GM12878 (cell line): ENCODE data around the gene TACC2. TPM values are rescaled to one million over a fixed set of nuclear protein-coding genes. Genes with fewer than 3 reads are reported as not detected.

Experiments
- ATAC-seq: fragments of 200-7000 bp; cut with Tn5 transposase; 3 replicates; pipeline ENCODE4 v1.9.1; 2020; ENCODE audit warnings: mild to moderate bottlenecking, moderate library complexity
- Bru-seq: library from RNA; stranded (reverse); fragments of 400-500 nt; gene quantifications from one replicate; lab custom pipeline; 2021; lab: Mats Ljungman, UMichigan
- BruChase-seq, 2 experiments: library from RNA; stranded (reverse); fragments of 400-500 nt; gene quantifications; one replicate each; lab custom pipeline; 2021; lab: Mats Ljungman, UMichigan
- BruUV-seq: library from RNA; stranded (reverse); fragments of 400-500 nt; replicated peaks from 2 replicates; lab custom pipeline; 2021; lab: Mats Ljungman, UMichigan
- CTCF ChIA-PET: fragments of 300-600 bp; sonication (Branson Sonifier 250); formaldehyde crosslinking; extraction: SDS; loops from one replicate; lab custom pipeline; 2021; ENCODE audit warnings: inconsistent platforms; lab: Yijun Ruan, JAX
- POLR2A ChIA-PET: fragments of 350-600 bp; formaldehyde crosslinking; extraction: SDS; loops from one replicate; lab custom pipeline; 2021; ENCODE audit warnings: inconsistent platforms; lab: Charles Lee
- RAD21 ChIA-PET: fragments of 300-600 bp; sonication (Branson Sonifier 250); formaldehyde crosslinking; loops from one replicate; lab custom pipeline; 2023; ENCODE audit warnings: antibody characterized with exemption; ENCODE audit not compliant: unreplicated experiment; lab: Charles Lee
- SMC1A ChIA-PET: fragments of 300-600 bp; sonication (Branson Sonifier 250); formaldehyde crosslinking; loops from one replicate; lab custom pipeline; 2023; ENCODE audit not compliant: unreplicated experiment, uncharacterized antibody; lab: Charles Lee
- DNase-seq: peaks from one replicate; pipeline ENCODE4 v3.0.0-alpha.2; 2011; ENCODE audit warnings: low read depth, low spot score
- FAIRE-seq: peaks from 3 replicates; lab custom pipeline; 2011; peaks lifted over from hg19 to GRCh38; lab: Jason Lieb, UNC
- H2AFZ ChIP-seq: 2 replicates; pipeline ENCODE4 v1.6.0; 2011; ENCODE audit warnings: low read depth, low read length, control low read depth; ENCODE audit not compliant: control insufficient read depth
- H3K27ac ChIP-seq: 2 replicates; pipeline ENCODE4 v1.5.1; 2011; ENCODE audit warnings: control low read depth; ENCODE audit not compliant: control insufficient read depth, insufficient read depth
- H3K27me3 ChIP-seq, 2 experiments: replicated peaks in 1 of 2; 2 replicates each; pipeline versions ENCODE4 v1.6.0 to v1.6.1; 2011; ENCODE audit warnings: low read length in 1 of 2; ENCODE audit not compliant: control insufficient read depth in 2 of 2, insufficient read depth in 2 of 2
- H3K36me3 ChIP-seq, 2 experiments: 2 replicates each; pipeline ENCODE4 v1.5.1; 2011; ENCODE audit warnings: low read length in 1 of 2; ENCODE audit not compliant: control insufficient read depth in 2 of 2, insufficient read depth in 2 of 2
- H3K4me1 ChIP-seq: 2 replicates; pipeline ENCODE4 v1.6.1; 2011; ENCODE audit warnings: mild to moderate bottlenecking, low read length, moderate library complexity, mixed read lengths; ENCODE audit not compliant: control insufficient read depth, insufficient read depth
- H3K4me2 ChIP-seq: 2 replicates; pipeline ENCODE4 v1.6.0; 2011; ENCODE audit warnings: control low read depth; ENCODE audit not compliant: control insufficient read depth, insufficient read depth
- H3K4me3 ChIP-seq: fragments of 200-600 bp; sonication (generic); 2 replicates; pipeline ENCODE4 v1.5.1; 2016
- H3K79me2 ChIP-seq: 2 replicates; pipeline ENCODE4 v1.6.0; 2011; ENCODE audit warnings: low read length; ENCODE audit not compliant: control insufficient read depth, insufficient read depth
- H3K9ac ChIP-seq: 2 replicates; pipeline ENCODE4 v1.8.0; 2011; ENCODE audit warnings: low read length, control low read depth, mixed read lengths; ENCODE audit not compliant: control insufficient read depth, insufficient read depth
- H3K9me3 ChIP-seq: replicated peaks from 3 replicates; pipeline ENCODE4 v1.5.1; 2011; ENCODE audit warnings: mild to moderate bottlenecking, low read length; ENCODE audit not compliant: control insufficient read depth, insufficient read depth
- H4K20me1 ChIP-seq: 2 replicates; pipeline ENCODE4 v1.6.0; 2011; ENCODE audit not compliant: control insufficient read depth, insufficient read depth
- BCL11A ChIP-seq: IDR thresholded peaks from 2 replicates; pipeline ENCODE4 v1.6.1; 2011; ENCODE audit warnings: low read depth, low read length
- CTCF ChIP-seq, 3 experiments: IDR thresholded peaks in 2 of 3; conservative IDR thresholded peaks in 1 of 3; 2 replicates each; pipeline ENCODE4 v1.5.1; 2011; ENCODE audit warnings: low read depth in 3 of 3, low read length in 3 of 3, mild to moderate bottlenecking in 3 of 3, control low read depth in 2 of 3, moderate library complexity in 2 of 3, inconsistent platforms in 1 of 3, mixed read lengths in 1 of 3; ENCODE audit not compliant: control insufficient read depth in 2 of 3, insufficient read depth in 1 of 3; ENCODE audit errors: extremely low read depth in 1 of 3
- KAT2A ChIP-seq: conservative IDR thresholded peaks from 2 replicates; pipeline ENCODE4 v1.6.1; 2011; ENCODE audit warnings: low read depth, low read length; ENCODE audit not compliant: control insufficient read depth
- WGBS: methylation state at CpG from one replicate; pipeline ENCODE4 v1.1.6; 2016; ENCODE audit warnings: low lambda C conversion rate; ENCODE audit not compliant: insufficient replicate concordance, insufficient coverage; ENCODE audit errors: missing lambda C conversion rate; 5-methylcytosine and 5-hydroxymethylcytosine counted together
- in situ Hi-C: fragments of 300-500 bp; cut with MboI; formaldehyde crosslinking; loops from 9 replicates; pipeline ENCODE4 v1.14.3; 2018; ENCODE audit warnings: mixed read lengths
- intact Hi-C: fragments of 100-400 bp; cut with micrococcal nuclease; formaldehyde crosslinking; loops from one replicate; pipeline ENCODE4 v1.14.2; 2022; ENCODE audit not compliant: unreplicated experiment
- long read RNA-seq, 2 experiments: library from polyadenylated mRNA; unstranded; transcript quantifications; one replicate each; pipeline ENCODE4 v2.0.0, GENCODE V29; 2019 to 2020
- polyA minus RNA-seq, 3 experiments: library from RNA; depleted of rRNA, polyadenylated mRNA; stranded (reverse); fragments of >200 nt; gene quantifications; 2 replicates each; pipeline ENCODE4 v1.2.3, GENCODE V29; 2011
- polyA plus RNA-seq, 11 experiments: library from polyadenylated mRNA; depleted of rRNA in 4 of 11; unstranded in 6 of 11; stranded (reverse) in 5 of 11; fragments of >200 nt; fragmentation: Nextera tagmentation in 4 of 11; fragmentation: Illumina TruSeq in 1 of 11; extraction: Ambion mirVana in 4 of 11; extraction: Trizol in 1 of 11; gene quantifications; 1 replicate in 1 of 11; 2 replicates in 10 of 11; pipeline versions ENCODE4 v1.2.1 to v1.2.3, GENCODE V29; 2011 to 2016; ENCODE audit warnings: inconsistent platforms in 2 of 11, missing spikeins in 2 of 11, low read depth in 1 of 11
- total RNA-seq, 4 experiments: library from RNA; depleted of rRNA in 3 of 4; stranded (reverse); fragments of >200 nt in 3 of 4; fragmentation: Illumina TruSeq in 1 of 4; extraction: Trizol in 1 of 4; gene quantifications; 2 replicates each; pipeline versions ENCODE4 v1.2.1 to v1.2.3, GENCODE V29; 2013 to 2021

The TACC2 gene
- 1.2 and 1.8 TPM in 2 replicates for total RNA-seq (2013; cell fraction: nucleolus; rRNA removed)
- total RNA-seq (2014; rRNA removed): not detected in 2 replicates
- not detected in 2 replicates for total RNA-seq (2014; rRNA removed; fragmentation: Illumina TruSeq; extraction: Trizol)
- 0.21 and 0.64 TPM in 2 replicates for total RNA-seq (2021)
- polyA plus RNA-seq (2011; ENCODE audit: low read depth): not detected
- 0.11 and 0.14 TPM in 2 replicates for polyA plus RNA-seq (2011; rRNA removed)
- polyA plus RNA-seq (2011; cell fraction: cytosol; rRNA removed): 0.10 and 0.40 TPM in 2 replicates
- polyA plus RNA-seq (2011; cell fraction: nucleus; rRNA removed): 0.16 and 0.38 TPM in 2 replicates
- polyA plus RNA-seq (2012): 0.20 TPM in 1 of 2 replicates, not detected in the other
- polyA plus RNA-seq (2014; fragmentation: Illumina TruSeq; extraction: Trizol): 0.07 TPM in 1 of 2 replicates, not detected in the other
- polyA plus RNA-seq (2014; fragmentation: Nextera tagmentation; extraction: Ambion mirVana): not detected
- 0.03 and 0.13 TPM in 2 replicates for polyA plus RNA-seq (2014; rRNA removed)
- polyA plus RNA-seq (2016; fragmentation: Nextera tagmentation; extraction: Ambion mirVana): under 1 TPM in 1 of 2 experiments, not detected in 1; 0.20 TPM
- polyA minus RNA-seq (2011; rRNA and poly(A)+ RNA removed): 0.15 TPM in 1 of 2 replicates, not detected in the other
- not detected in 2 replicates for polyA minus RNA-seq (2011; cell fraction: cytosol; rRNA and poly(A)+ RNA removed)
- not detected in 2 replicates for polyA minus RNA-seq (2011; cell fraction: nucleus; rRNA and poly(A)+ RNA removed)
- Bru-seq, nascent RNA: percentile 9 among the genes with signal in this experiment
- BruChase-seq, experiment 1, labeled RNA remaining after a 6-hour chase: percentile 12 among the genes with signal in this experiment
- BruChase-seq, experiment 2, labeled RNA remaining after a 2-hour chase: percentile 15 among the genes with signal in this experiment
- long read RNA-seq, experiment 1: 0 reads
- long read RNA-seq, experiment 2, partial matches to known transcripts: 1 of 1 reads
- long read RNA-seq, experiment 2, other reads (novel, unspliced or antisense): 0 of 1 reads

- ChIA-PET SMC1A (no interaction called here), CTCF (no interaction called here), RAD21 (no interaction called here), POLR2A (no interaction called here)
- Histone ChIP-seq H4K20me1 (no peaks in the 10 kb centered on the region), H3K4me3 (no peak within 1 kb of the TSS), H3K9me3 (peaks cover 2% of the 10 kb centered on the region; the same call in 2 of the 3 replicates), H2AFZ (no peak within 1 kb of the TSS), H3K4me2 (no peak within 1 kb of the TSS), H3K36me3 (no peaks in the 10 kb centered on the region), H3K9ac (no peak within 1 kb of the TSS), H3K4me1 (no peaks in the 10 kb centered on the region), H3K27ac (no peak within 1 kb of the TSS), H3K79me2 (no peaks in the 10 kb centered on the region), H3K27me3 (no peaks in the 10 kb centered on the region)
- ATAC-seq: no peak
- no TSS peak for BruUV-seq
- WGBS: 54% methylated on average over 15 of the region's 15 CpGs
- TF ChIP-seq CTCF (IDR thresholded peaks at IDR 0.05 in 2 of 3, conservative IDR thresholded peaks at IDR 0.05 in 1 of 3; ENCODE audit: control insufficient read depth in 2 of 3, extremely low read depth in 1 of 3, insufficient read depth in 1 of 3, low read depth in 3 of 3, low read length in 3 of 3) (no peak), KAT2A (no peak), BCL11A (no peak)
- in situ Hi-C loops (no loop called here), intact Hi-C loops (no loop called here)
- no peak for FAIRE-seq
- no peak for DNase-seq
Observed at GRCh38 chr10:121988361-121989324, at the start of gene TACC2. Gene TACC2, plus strand, starts transcription at chr10:121989163. Its CDS starts 32,819 bp downstream, at chr10:122021982.
